DMS 273 (cell line): ENCODE measurements around the gene NSRP1.
"Not testable (repeated sequence)": the region's sequence is repeated elsewhere in the genome, so short reads cannot be mapped to it uniquely, and the experiment has no call there.

Experiments used
- DNase-seq: peaks from one replicate; lab custom pipeline; 2025; ENCODE audit not compliant: unreplicated experiment; lab: John Stamatoyannopoulos, UW

NSRP1 gene

GRCh38 chr17:30174556-30174955 lies 57.9 kb downstream of the NSRP1 start:
- no peak for DNase-seq

GRCh38 chr17:30176855-30177254 lies 60.2 kb downstream of the NSRP1 start:
- DNase-seq = no peak

- no peak for DNase-seq
Observed at GRCh38 chr17:30186761-30187160, 70.1 kb downstream of the NSRP1 start.

- no peak for DNase-seq
Observed at GRCh38 chr17:30187573-30187972, 71.0 kb downstream of the NSRP1 start.

- no peak for DNase-seq
Observed at GRCh38 chr17:30188211-30188939, 71.8 kb downstream of the NSRP1 start.

- peak; percentile 21 for DNase-seq
Observed at GRCh38 chr17:30191072-30191471, 74.5 kb downstream of the NSRP1 start.

GRCh38 chr17:30196504-30196903 lies 79.9 kb downstream of the NSRP1 start:
- DNase-seq = no peak

GRCh38 chr17:30197416-30197815 lies 80.8 kb downstream of the NSRP1 start:
- DNase-seq = no peak

GRCh38 chr17:30199600-30199999 lies 83.0 kb downstream of the NSRP1 start:
- DNase-seq = no peak

- peak; percentile 31 for DNase-seq
Observed at GRCh38 chr17:30200106-30200505, 83.5 kb downstream of the NSRP1 start.

- not testable (repeated sequence) for DNase-seq
Observed at GRCh38 chr17:30200656-30201055, 84.0 kb downstream of the NSRP1 start.

- peak; percentile 15 for DNase-seq
Observed at GRCh38 chr17:30203471-30203981, 86.9 kb downstream of the NSRP1 start.

- no peak for DNase-seq
Observed at GRCh38 chr17:30207655-30208054, 91.0 kb downstream of the NSRP1 start.

GRCh38 chr17:30208214-30208613 lies 91.6 kb downstream of the NSRP1 start:
- DNase-seq = no peak

GRCh38 chr17:30209930-30210329 lies 93.3 kb downstream of the NSRP1 start:
- DNase-seq = no peak

- DNase-seq = no peak
Observed at GRCh38 chr17:30210366-30210765, 93.8 kb downstream of the NSRP1 start.

GRCh38 chr17:30210901-30211300 lies 94.3 kb downstream of the NSRP1 start:
- DNase-seq = no peak

GRCh38 chr17:30211371-30211770 lies 94.8 kb downstream of the NSRP1 start:
- DNase-seq = no peak

- no peak for DNase-seq
Observed at GRCh38 chr17:30212750-30213149, 96.1 kb downstream of the NSRP1 start.

- no peak for DNase-seq
Observed at GRCh38 chr17:30217054-30217453, 100.4 kb downstream of the NSRP1 start.

- no peak for DNase-seq
Observed at GRCh38 chr17:30217746-30218245, 101.2 kb downstream of the NSRP1 start.

- DNase-seq = no peak
Observed at GRCh38 chr17:30218799-30219198, 102.2 kb downstream of the NSRP1 start.

- no peak for DNase-seq
Observed at GRCh38 chr17:30219315-30219714, 102.7 kb downstream of the NSRP1 start.
